ENCODE measurements around the gene DPP3.
"Not testable (repeated sequence)": the region's sequence is repeated elsewhere in the genome, so short reads cannot be mapped to it uniquely, and the experiment has no call there.

- not testable (repeated sequence) for TF ChIP-seq CTCF (IDR thresholded peaks at IDR 0.05; ENCODE audit: insufficient read depth, low read depth, low read length); EZH2 (IDR thresholded peaks at IDR 0.05; ENCODE audit: insufficient read depth, low read length)
Measured at GRCh38 chr11:66440101-66440939, 39.9 kb upstream of the DPP3 start.
